Activated effector memory CD4-positive, alpha-beta T cell treated with anti-CD3 and anti-CD28 coated beads, Interleukin-2, amount 50 U/mL, for 16 hours (primary cell): ENCODE measurements around the gene EPB41L2.
"Not testable (repeated sequence)": the region's sequence is repeated elsewhere in the genome, so short reads cannot be mapped to it uniquely, and the experiment has no call there.

Experiments used
- DNase-seq: peaks from one replicate; pipeline ENCODE4 v3.0.0-alpha.2; 2020

The EPB41L2 gene

GRCh38 chr6:131063028-131063763 lies at the start of gene EPB41L2:
TSS of gene EPB41L2 (minus strand) at chr6:131063245. CDS start at chr6:130956485, 106,760 bp downstream.
- DNase-seq = peak; percentile 92

- DNase-seq = no peak
These were observed 49.2 kb upstream of the EPB41L2 start for GRCh38 chr6:131112249-131112648.

DNA sequence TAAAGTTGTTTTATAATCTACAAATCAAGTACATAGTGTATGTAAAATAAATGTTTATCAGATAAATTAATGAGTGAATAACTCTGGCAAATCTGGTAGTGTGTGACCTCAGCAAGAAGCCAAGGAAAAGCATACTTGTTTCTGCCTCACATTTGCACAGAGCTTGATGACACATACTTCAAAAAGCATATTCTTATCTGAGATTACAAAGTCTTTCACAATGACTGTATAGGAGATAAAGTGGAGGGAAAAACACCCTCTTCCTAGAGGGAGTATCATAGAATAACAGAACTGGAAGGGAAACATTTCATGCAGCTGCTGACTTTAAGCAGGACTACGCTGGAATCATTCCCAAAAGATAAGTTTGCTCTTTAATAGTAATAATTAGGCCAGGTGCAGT lies 44.1 kb upstream of the EPB41L2 start:
- DNase-seq = no peak

GRCh38 chr6:131103901-131104300 lies 40.9 kb upstream of the EPB41L2 start:
- DNase-seq = no peak

DNA sequence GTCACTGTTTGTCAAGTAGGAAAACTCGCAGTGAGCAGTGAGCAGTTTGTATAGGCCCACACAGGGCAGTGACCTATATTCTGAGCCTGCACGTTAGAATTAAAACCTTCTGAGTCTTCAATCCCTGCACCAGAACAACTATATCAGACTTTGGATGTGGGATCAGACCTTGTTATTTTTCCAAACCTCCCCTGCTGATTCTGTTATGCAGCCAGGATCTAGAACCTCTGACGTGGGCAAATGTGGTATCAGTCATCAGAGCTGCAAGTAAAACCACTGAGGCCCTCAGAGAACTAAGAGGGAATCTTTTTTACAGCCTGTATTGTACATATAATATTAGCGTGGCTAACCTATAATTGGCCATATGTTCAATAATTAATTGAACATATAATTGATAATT lies 40.3 kb upstream of the EPB41L2 start:
- DNase-seq = no peak

DNA sequence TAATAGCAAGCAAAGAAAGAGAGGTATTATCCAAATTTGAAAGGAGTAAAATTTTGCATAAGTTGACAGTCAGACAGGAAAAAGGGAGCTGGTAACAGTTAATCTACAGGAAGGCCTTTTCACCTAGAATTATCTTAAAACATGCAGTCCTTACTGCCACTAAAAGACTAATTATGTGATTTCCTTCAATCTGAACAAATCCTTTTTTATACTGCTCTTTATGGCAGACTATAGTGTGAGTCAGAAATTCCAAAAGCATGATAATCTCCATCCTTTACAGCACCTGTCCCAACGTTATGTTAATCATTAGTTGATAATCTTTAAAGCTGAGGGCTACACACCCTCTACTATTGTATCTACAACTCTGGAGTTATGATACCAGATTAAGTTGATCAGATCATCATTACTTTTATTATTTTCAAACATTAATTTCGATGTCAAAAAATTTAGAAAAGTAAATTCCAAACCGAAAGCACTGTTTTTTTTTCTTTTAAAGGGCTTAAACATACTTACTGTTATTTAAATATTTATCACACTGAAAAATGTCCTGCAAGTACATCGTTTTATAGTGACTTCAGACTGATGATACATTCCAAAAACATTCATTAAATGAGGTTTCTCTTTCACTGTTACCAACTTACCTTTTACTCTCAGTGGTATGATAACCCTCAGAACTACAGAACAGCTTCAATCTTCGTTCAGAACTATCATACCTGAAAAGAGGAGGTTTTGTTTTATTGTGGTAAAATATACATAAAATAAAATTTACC lies 39.1 kb upstream of the EPB41L2 start:
- DNase-seq = no peak

DNA sequence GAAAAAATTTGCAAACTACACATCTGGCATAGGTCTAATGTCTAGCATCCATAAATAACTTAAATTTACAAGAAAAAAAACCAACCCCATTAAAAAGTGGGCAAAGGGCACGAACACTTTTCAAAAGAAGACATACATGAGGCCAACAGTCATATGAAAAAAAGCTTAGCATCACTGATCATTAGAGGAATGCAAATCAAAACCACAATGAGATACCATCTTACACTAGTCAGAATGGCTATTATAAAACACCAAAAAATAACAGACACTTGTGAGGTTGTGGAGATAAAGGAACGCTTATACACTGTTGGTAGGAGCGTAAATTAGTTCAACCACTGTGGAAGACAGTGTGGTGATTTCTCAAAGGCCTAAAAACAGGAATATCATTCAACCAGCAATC lies 33.7 kb upstream of the EPB41L2 start:
- DNase-seq = no peak

DNA sequence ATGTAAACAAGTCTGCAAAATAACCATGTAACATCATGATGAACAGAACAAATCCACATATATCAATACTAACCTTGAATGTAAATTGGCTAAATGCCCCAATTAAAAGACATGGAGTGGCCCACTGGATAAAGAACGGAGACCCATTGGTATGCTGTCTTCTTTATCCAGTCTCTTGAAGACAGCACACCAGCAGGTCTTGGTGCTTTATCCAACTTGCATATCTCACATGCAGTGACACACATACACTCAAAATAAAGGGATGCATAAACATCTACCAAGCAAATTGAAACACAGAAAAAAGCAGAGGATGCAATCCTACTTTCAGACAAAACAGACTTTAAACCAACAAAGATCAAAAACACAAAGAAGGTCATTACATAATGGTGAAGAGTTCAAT lies 30.3 kb upstream of the EPB41L2 start:
- DNase-seq = no peak

GRCh38 chr6:131091944-131092343 lies 28.9 kb upstream of the EPB41L2 start:
- DNase-seq = not testable (repeated sequence)

GRCh38 chr6:131090339-131090738 lies 27.3 kb upstream of the EPB41L2 start:
- DNase-seq = not testable (repeated sequence)

DNA sequence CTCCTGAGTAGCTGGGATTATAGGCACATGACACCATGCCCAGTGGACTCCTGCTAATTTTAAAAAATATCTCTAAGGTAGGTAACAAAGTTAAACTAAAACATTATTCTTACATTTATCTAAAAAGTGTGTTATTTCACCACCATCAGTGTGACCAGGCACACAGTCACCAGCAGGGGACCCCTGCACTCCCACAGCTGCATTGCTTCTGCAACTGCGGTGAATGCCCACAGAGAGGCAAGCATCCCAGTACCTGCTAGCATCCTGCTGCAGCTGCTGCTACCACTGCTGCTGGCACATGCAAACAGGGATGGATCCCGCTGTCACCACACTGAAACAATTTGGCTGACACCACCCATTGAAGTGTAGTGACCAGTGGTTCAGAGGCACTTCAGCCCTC lies 21.9 kb upstream of the EPB41L2 start:
- DNase-seq = no peak

GRCh38 chr6:131083687-131084086 lies 20.6 kb upstream of the EPB41L2 start:
- no peak for DNase-seq

- DNase-seq = no peak
These were observed 19.3 kb upstream of the EPB41L2 start for GRCh38 chr6:131082335-131082734.

DNA sequence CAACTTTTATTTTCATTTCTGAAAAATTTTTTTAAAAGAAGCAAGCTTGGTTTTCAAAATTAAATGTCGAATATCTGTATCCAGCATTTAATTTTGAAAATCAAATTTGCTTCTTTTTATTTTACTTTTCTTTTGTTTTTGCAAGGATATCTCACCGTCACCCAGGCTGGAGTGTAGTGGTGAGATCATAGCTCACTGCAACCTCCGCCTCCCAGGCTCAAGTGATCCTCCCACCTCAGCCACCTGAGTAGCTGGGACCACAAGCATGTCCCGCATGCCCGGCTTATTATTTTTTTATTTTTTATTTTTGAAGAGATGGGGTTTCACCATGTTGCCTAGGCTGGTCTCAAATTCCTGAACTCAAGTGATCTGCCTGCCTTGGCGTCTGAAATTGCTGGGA lies 17.0 kb upstream of the EPB41L2 start:
- no peak for DNase-seq

- DNase-seq = no peak
These were observed 10.5 kb upstream of the EPB41L2 start for GRCh38 chr6:131073577-131073976.

DNA sequence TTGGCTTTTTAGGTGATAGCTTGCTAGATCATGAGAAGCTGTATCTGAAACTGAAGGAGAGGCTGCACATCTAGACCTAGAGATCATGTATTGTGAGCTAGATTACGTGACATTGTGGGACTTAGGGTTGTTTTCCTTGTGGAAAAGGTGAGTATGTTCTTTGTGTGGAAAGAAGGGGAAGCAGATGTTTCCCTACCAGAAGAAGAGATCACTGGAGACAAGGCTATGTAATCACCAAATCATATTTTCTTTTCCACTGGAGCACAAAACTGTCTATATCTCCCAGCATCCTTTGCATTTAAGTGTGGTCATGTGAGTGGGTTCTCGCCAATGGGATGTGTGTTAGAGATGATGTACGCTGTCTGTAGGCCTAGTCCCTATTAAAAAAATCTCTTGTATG lies 7.0 kb upstream of the EPB41L2 start:
- DNase-seq = no peak

DNA sequence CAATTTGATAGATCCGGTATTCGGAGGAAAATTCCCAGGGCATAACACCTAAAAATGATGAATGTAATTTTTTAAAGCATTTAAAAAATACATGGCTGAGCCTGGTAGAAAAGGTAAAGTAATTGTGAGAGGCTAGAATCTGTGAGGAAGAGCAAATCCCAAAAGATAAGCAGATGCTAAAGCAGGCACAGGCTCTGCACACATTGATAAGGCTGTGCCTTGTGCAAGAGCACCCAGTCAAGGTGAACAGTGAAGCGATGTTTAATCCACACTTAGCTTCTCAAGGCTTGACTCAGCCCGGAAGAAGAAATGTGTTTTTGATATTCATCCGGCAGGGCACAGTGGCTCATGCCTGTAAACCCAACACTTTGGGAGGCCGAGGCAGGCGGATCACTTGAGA lies 5.1 kb upstream of the EPB41L2 start:
- no peak for DNase-seq

DNA sequence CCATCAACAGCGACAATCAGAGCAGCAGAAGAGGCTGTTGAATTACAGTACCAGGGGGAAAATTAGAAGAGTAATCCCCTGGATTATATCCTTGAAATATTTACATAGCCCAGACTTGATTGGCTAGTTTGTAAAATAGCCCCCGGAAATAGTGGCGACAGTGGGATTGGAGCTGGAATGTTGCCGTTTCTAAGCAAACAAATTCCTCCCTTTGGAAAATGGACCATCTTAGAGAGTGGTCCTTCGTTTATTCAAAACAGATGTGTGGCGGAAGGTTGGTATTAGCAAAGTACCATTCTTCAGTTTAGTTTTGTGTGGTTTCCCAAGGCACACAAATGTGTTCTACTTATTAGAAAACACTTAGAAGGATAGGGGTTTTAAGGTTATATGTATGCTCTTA lies 4.5 kb upstream of the EPB41L2 start:
- no peak for DNase-seq

- no peak for DNase-seq
These were observed 2.8 kb upstream of the EPB41L2 start for GRCh38 chr6:131065824-131066171.

- DNase-seq = no peak
These were observed 2.2 kb upstream of the EPB41L2 start for GRCh38 chr6:131065112-131065823.

GRCh38 chr6:131063764-131064272 lies 773 bp upstream of the EPB41L2 start:
- DNase-seq = no peak

DNA sequence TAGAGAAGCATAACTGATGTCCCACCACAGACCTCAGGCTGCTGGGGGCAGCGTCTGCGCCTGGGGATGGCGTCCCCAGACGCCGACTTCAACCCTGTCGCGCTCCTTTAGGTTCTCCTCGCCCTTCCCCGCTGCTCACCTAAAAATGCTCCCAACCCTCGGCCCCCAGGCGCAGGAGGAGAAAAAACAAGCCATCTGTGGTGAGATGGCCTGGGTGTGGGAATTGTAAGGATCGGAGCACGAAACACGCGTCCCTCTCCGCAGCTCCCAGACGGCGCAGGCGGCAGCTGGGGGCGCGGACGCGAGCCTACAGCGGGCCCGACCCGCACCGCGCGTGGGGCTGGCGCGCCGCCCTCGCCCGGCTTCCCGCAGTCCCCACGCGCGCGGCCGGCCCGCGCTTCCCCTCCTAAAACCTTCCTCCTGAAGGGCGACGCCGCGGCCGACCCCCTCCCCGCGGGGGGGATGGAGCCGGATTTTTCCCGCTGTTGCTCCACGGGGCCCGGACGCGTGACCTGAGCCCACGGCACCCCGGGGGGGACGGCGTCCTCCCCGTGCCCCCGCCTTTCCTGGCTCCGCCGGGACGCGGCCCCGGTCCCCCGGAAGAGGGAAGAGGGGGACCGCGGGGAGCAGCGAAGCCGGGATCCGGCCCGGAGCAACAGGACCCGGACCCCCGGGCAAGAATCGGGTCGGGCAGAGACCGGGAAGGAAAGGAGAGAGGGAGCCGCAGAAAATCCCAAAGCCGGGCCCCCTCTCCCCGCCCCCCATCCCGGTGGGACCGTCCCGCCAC lies 611 bp downstream of the EPB41L2 start:
- DNase-seq = peak; percentile 69

DNA sequence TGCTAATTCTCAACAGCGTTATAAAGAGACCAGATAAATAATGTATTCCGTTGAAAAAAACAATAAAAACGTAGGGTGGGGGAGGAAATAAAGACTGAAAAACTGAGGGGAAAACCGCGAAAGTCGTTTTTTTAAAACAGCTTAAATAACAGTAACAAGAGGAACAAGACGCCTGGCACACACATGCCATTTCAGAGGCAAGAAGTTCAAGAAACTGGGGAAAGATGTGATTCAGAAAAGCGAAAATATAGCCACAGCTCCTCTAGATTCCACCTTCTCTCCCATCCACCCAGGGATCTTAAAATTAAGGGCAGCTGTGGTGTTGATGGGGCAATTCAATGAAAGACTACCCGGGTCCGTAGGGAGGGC lies 1.3 kb downstream of the EPB41L2 start:
- no peak for DNase-seq
